Measurements from ENCODE around the gene PLEKHA5. TPM values are rescaled to one million over a fixed set of nuclear protein-coding genes. Genes with fewer than 3 reads are reported as not detected.
"Not testable (repeated sequence)": the region's sequence is repeated elsewhere in the genome, so short reads cannot be mapped to it uniquely, and the experiment has no call there.

Gene PLEKHA5
- total and polyA plus RNA-seq, 2 of the 4 experiments (the other 2 are of a cell fraction): 5.3 to 12.2 TPM

- TF ChIP-seq CTCF (conservative IDR thresholded peaks at IDR 0.05; ENCODE audit: low read depth, low read length): no peak
- TF ChIP-seq CHD1 (IDR thresholded peaks at IDR 0.05; ENCODE audit: low read depth, low read length): no peak
- no peak for TF ChIP-seq RFX5 (IDR thresholded peaks at IDR 0.05; ENCODE audit: low read depth, low read length)
- no peak for TF ChIP-seq MXI1 (IDR thresholded peaks at IDR 0.05; ENCODE audit: borderline replicate concordance, low read depth, low read length)
Measured at GRCh38 chr12:19412844-19413243, 283.3 kb downstream of the PLEKHA5 start (continued).

- H3K9me1 ChIP-seq (ENCODE audit: insufficient read depth, low read length); POLR2A ChIA-PET (ENCODE audit: unreplicated experiment); ATAC-seq (ENCODE audit: low read depth); H2AK9ac ChIP-seq (replicated peaks; ENCODE audit: low read depth, low read length, poor library complexity); H3K4ac ChIP-seq (ENCODE audit: low read depth, low read length); H4K20me1 ChIP-seq (ENCODE audit: insufficient read depth, low read length); dilution Hi-C loops (cut with HindIII; ENCODE audit: low sequenced_read_pairs, unreplicated experiment); H3K27me3 ChIP-seq (ENCODE audit: control insufficient read depth, insufficient read depth, low read length); H3K56ac ChIP-seq (ENCODE audit: extremely low read depth, insufficient read depth, low read length); H3K27ac ChIP-seq (ENCODE audit: insufficient read depth, low read length); H3K4me3 ChIP-seq (ENCODE audit: insufficient read depth, low read depth, low read length); H4K5ac ChIP-seq (ENCODE audit: low read depth, low read length); H3K4me1 ChIP-seq (ENCODE audit: control insufficient read depth, insufficient read depth, low read length); intact Hi-C loops (cut with micrococcal nuclease); H3K9ac ChIP-seq (ENCODE audit: low read depth, low read length); H3K36me3 ChIP-seq (ENCODE audit: control insufficient read depth, insufficient read depth, low read length); H2AK5ac ChIP-seq (ENCODE audit: low read depth, low read length); H3K18ac ChIP-seq (ENCODE audit: low read depth, low read length); H3K4me2 ChIP-seq (ENCODE audit: low read depth, low read length); in situ Hi-C loops (cut with MboI; ENCODE audit: low sequenced_read_pairs); DNase-seq; H2AFZ ChIP-seq (replicated peaks; ENCODE audit: low read length, poor library complexity); H3K9me3 ChIP-seq (ENCODE audit: control insufficient read depth, insufficient read depth, low read length); H3K79me1 ChIP-seq (ENCODE audit: low read depth in 1 of 2, low read length in 2 of 2); H3K23ac ChIP-seq (ENCODE audit: low read depth, low read length); H4K8ac ChIP-seq (ENCODE audit: low read depth in 2 of 2, low read length in 2 of 2); H4K91ac ChIP-seq (ENCODE audit: insufficient read depth, low read depth, low read length); H2BK20ac ChIP-seq (ENCODE audit: low read depth, low read length); H2BK120ac ChIP-seq (ENCODE audit: low read depth, low read length); H3K14ac ChIP-seq (replicated peaks; ENCODE audit: low read depth, low read length); CTCF ChIA-PET; H2BK5ac ChIP-seq (ENCODE audit: low read depth, low read length, poor library complexity, severe bottlenecking); BruUV-seq (replicated peaks); H2BK15ac ChIP-seq (ENCODE audit: low read depth, low read length): not testable (repeated sequence)
- WGBS, 2 experiments (ENCODE audit: extremely low coverage in 2 of 2, insufficient read length in 1 of 2): no CpG with 5 or more reads among the region's 5 CpGs
Measured at GRCh38 chr12:19413582-19413981, 284.0 kb downstream of the PLEKHA5 start.

All from IMR-90 (cell line).